ENCODE measurements around the gene MYRIP.
"Not testable (repeated sequence)": the region's sequence is repeated elsewhere in the genome, so short reads cannot be mapped to it uniquely, and the experiment has no call there.

Gene MYRIP

DNA sequence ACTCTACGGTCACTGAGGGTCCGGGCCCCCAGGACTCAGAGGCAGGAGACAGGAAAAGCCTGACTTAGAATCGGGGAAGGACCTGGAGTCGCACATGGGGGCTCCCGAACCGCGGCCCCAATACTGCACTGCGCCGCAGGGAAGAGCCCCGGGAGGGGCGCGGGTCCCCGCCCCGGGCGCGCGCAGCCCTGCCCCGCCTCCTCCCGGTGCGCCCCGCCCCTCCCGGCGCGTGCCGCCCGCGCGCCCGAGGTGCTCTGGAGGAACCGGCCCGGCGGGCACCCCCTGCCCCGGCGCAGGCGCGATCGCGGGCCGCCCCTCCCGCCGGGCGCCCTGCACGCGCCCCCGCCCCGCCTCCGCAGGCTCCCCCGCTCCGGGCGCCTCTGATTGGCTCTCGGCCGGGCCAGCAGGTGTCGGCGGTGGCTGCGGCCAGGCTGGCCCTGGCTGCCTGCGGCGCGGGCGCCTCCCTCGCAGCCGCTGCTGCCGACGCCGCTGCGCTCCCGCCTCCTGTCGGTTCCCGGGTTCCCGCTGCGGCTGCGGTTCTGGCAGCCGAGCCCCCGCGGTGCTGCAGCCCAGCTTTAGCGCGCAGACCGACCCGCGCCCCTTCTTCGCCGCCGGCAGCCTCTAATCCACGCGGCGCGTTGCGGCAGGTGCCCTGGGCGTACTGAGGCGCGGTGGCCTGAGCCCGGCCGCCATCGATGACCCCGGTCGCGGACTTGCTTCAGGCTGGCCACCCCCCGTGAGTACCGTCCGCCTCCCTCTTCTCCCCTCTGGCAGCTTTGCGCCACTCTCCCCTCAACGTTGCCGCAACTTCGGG is at the start of gene MYRIP:
Gene MYRIP, plus strand, starts transcription at position 429 of the 814 bp plus-strand sequence. CDS start 91,208 bp downstream, outside the sequence.
- DNase-seq, result no peak

- no peak for DNase-seq
These were observed 49.1 kb upstream of the MYRIP start for GRCh38 chr3:39760325-39760724.

GRCh38 chr3:39762537-39763070 is 46.8 kb upstream of the MYRIP start:
- DNase-seq, result no peak

GRCh38 chr3:39763390-39763789 is 46.0 kb upstream of the MYRIP start:
- no peak for DNase-seq

DNA sequence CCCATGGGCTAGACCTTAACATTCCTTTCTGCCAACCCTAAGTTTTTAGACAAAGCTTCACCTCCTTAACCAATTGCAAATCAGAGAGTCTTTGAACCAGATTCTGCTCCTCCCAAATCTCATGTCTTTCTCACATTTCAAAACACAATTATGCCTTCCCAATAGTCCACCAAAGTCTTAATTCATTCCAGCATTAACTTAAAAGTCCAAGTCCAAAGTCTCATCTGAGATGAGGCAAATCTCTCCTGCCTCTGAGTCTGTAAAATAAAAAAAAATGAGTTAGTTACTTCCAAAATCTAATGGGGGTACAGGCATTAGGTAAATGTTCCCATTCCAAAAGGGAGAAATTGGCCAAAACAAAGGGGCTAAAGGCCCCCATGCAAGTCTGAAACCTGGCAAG is 43.8 kb upstream of the MYRIP start:
- DNase-seq, result no peak

GRCh38 chr3:39766433-39766832 is 43.0 kb upstream of the MYRIP start:
- no peak for DNase-seq

GRCh38 chr3:39766909-39767308 is 42.5 kb upstream of the MYRIP start:
- not testable (repeated sequence) for DNase-seq

DNA sequence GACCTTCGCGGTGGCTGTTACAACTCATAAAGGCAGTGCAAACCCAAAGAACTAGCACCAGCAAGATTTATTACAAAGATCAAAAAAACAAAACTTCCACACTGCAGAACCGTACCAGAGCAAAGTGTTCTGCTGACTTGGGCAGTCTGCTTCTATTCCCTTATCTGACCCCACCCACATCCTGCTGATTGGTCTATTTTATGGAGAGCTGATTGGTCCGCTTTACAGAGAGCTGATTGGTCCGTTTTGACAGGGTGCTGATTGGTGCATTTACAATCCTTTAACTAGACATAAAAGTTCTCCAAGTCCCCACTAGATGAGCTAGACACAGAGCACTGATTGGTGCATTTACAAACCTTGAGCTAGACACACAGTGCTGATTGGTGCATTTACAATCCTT is 31.2 kb upstream of the MYRIP start:
- not testable (repeated sequence) for DNase-seq

DNA sequence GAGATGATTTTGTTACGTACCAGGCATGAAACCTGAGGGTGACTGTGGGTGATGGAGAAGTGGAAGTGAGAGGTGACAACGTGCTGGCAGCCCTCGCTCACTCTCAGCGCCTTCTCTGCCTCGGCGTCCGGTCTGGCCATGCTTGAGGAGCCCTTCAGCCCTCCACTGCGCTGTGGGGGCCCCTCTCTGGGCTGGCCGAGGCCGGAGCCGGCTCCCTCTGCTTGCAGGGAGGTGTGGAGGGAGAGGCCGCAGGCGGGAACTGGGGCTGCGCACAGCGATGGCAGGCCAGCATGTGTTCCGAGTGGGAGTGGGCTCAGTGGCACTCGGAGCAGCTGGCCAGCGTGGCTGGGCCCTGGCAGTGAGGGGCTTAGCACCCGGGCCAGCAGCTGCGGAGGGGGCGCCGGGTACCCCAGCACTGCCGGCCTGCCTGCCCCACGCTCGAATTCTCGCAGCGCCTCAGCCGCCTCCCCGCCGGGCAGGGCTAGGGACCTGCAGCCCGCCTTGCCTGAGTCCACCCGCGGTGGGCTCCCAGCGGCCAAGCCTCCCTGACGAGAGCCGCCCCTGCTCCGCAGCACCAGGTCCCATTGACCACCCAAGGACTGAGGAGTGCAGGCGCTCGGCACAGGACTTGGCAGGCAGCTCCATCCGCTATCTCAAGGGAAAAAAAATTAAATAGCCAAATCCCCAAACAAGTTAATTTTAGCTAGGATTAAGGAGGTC is 29.7 kb upstream of the MYRIP start:
- DNase-seq, result no peak

DNA sequence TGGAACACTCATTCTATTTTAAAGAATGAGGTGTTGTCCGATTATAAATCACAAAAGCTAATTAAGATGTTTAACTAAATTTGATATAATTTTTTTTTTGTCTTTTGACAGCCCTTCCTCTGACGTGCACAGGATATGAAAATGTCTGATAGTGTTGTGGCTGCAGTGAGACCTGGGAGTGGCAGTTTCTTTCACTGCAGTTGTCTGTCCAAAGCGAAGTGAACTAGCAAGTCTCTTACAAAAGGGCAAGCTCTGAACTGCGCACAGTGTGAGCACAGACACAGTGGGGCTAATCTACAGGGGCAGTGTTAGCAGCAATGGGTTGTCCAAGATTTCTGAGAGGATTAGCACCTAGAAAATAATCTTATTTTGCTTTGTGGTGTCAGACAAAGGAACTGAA is 29.1 kb upstream of the MYRIP start:
- no peak for DNase-seq

DNA sequence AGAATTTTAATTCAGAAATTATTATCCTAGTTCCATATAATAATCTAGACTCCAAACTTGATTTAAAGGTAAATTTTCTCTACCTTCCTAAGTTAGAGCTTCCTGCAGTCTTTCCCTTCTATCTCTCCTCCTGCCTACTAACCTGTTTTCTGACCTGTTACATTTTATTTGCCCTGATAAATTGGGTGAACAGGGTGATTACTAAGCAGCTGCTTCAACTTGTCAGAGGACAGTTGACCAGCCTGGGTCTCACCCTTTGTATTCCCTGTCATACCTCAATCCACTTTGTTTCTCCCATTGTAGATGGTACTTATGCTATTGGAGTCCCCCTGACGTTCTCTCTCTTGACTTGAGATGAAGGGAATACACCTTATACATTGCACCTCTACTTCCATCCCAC is 28.4 kb upstream of the MYRIP start:
- DNase-seq, result no peak

- DNase-seq, result no peak
These were observed 27.8 kb upstream of the MYRIP start for GRCh38 chr3:39781632-39782031.

DNA sequence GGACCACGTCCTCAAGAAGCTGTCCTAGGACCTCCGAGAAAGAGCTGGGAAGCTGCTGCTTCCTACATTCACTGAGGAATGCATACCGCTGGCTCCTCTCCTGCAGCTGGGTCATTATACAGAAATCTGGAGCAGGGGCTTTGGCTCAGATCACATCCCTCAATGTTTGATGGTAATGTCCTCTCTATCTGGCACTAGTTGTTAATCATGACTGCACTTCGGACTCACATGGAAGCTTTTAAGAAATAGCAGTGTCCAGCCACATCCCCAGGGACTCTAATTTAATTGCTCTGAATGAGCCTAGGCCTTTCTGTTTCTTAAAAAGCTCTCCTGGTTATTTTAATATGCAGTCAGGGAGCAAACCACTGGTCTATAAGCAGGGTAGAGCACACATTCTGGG is 25.7 kb upstream of the MYRIP start:
- no peak for DNase-seq

DNA sequence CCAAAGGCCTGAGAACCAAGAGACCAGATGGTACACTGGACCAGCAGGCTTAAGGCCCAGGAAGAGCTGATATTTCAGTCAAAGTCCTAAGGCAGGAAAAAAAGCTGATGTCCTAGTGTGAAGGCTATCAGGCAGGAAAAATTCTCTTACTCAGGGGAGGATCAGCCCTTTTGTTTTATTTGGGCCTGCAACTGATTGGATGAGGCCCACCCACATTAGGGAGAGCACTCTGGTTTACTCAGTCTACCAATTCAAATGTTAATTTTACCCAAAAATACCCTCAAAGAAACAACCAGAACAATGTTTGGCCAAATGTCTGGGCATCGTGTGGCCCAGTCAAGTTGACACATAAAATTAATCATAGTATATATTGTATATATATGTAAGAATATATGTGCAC is 24.5 kb upstream of the MYRIP start:
- DNase-seq, result no peak

GRCh38 chr3:39788128-39788883 is 21.1 kb upstream of the MYRIP start:
- no peak for DNase-seq

GRCh38 chr3:39791603-39792002 is 17.8 kb upstream of the MYRIP start:
- no peak for DNase-seq

DNA sequence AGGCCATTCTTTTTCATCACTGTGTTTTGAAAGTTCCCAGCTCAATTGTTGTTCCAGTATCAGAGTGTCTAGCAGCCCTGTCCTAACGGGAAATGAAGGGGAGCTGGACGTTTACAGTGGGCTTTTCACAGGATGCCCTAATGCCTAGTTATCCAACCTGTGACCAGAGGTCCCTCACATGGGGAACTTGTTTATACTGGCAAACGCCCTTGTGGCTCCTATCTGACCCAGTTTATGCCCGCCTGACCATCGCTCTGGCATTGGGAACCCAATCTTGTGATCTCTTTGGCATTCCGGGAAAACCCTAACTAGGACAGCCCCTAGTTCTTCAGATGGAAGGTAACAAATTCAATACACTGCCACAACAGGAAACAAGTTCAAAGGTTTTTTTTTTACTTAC is 14.5 kb upstream of the MYRIP start:
- DNase-seq, result no peak

GRCh38 chr3:39801216-39801615 is 8.2 kb upstream of the MYRIP start:
- no peak for DNase-seq

DNA sequence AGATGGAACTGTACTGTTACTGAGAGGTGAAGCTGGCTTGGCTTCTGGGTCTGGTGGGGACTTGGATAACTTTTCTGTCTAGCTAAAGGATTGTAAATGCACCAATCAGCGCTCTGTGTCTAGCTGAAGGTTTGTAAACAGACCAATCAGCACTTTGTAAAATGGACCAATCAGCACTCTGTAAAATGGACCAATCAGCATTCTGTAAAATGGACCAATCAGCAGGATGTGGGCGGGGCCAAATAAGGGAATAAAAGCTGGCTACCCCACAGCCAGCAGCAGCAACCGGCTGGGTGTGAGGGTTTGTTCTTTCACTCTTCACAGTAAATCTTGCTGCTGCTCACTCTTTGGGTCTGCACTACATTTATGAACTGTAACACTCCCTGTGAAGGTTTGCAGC is 6.9 kb upstream of the MYRIP start:
- not testable (repeated sequence) for DNase-seq

- no peak for DNase-seq
These were observed 5.5 kb upstream of the MYRIP start for GRCh38 chr3:39803956-39804355.

- DNase-seq, result no peak
These were observed 4.5 kb upstream of the MYRIP start for GRCh38 chr3:39804951-39805350.

DNA sequence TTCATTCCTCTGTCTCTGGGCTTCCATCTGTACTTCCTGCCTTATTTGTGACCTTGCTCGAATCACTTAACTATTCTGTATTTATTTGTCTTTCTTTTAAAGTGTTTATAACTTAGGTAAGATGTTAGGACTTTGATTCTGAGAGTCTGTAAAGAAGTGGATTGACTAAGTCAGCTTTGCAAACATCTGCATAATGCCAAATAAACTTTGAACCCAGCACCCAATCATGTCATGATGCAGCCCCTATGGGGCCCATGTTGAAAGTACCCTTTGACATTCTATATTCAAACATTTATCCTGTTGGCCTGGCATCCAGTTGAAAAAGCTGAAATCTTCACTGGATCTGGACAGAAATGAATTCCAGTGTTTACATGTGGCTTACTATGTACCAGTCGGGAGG is 3.8 kb upstream of the MYRIP start:
- no peak for DNase-seq

DNA sequence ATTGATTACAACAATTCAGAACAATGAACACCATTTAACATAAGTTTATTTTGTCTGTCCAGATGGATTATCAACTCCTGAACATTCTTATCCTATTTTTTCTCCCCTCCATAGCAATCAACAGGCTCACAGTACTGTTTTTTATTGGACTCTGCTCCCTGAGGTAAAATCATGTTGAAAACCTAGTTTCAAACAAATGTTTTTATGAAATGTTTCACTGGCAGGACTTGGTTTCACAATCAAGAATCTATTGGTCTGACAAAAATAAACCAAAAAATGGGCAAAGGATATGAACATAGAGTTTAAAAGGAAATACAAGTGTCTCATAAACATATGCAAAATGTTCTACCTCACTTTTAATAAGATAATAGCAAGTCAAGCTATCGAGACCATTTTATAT is 2.6 kb upstream of the MYRIP start:
- no peak for DNase-seq

All from activated CD4-positive, alpha-beta T cell treated with anti-CD3 and anti-CD28 coated beads for 4 hours (primary cell).